HG02678 (cell line): ENCODE results near the gene MEIOSIN.
A peak's percentile ranks its signal among the peaks of the same experiment; 100 is the strongest.
"Not testable (repeated sequence)": the region's sequence is repeated elsewhere in the genome, so short reads cannot be mapped to it uniquely, and the experiment has no call there.

Experiments used
- ATAC-seq: cut with Tn5 transposase; IDR thresholded peaks from one replicate; pipeline ENCODE4 v1.9.1; 2021; ENCODE audit warnings: mild to moderate bottlenecking, moderate library complexity; ENCODE audit not compliant: unreplicated experiment

The MEIOSIN gene

GRCh38 chr19:45717131-45717982, 15.9 kb upstream of the MEIOSIN start:
- ATAC-seq = peak; percentile 93

- ATAC-seq = no peak
Observed at GRCh38 chr19:45717983-45718650, 15.1 kb upstream of the MEIOSIN start.

GRCh38 chr19:45720065-45720464, 13.2 kb upstream of the MEIOSIN start:
- not testable (repeated sequence) for ATAC-seq

GRCh38 chr19:45728683-45729082, 4.6 kb upstream of the MEIOSIN start:
- ATAC-seq = not testable (repeated sequence)

GRCh38 chr19:45729800-45730290, 3.4 kb upstream of the MEIOSIN start:
- no peak for ATAC-seq

- peak; percentile 91 for ATAC-seq
Observed at GRCh38 chr19:45730368-45731288, 2.6 kb upstream of the MEIOSIN start, which contains the start of gene FBXO46. Gene FBXO46, minus strand, starts transcription at chr19:45730896. Its CDS starts 17,401 bp downstream, at chr19:45713495.

GRCh38 chr19:45739498-45740439, 6.5 kb downstream of the MEIOSIN start:
- ATAC-seq = no peak

- ATAC-seq = no peak
Observed at GRCh38 chr19:45742969-45743368, 9.7 kb downstream of the MEIOSIN start.

GRCh38 chr19:45745606-45746005, 12.4 kb downstream of the MEIOSIN start:
- ATAC-seq = no peak

GRCh38 chr19:45746866-45747265, 13.6 kb downstream of the MEIOSIN start:
- no peak for ATAC-seq

GRCh38 chr19:45747513-45747912, 14.3 kb downstream of the MEIOSIN start:
- ATAC-seq = no peak

GRCh38 chr19:45751483-45751882, 18.2 kb downstream of the MEIOSIN start:
- ATAC-seq = not testable (repeated sequence)

GRCh38 chr19:45752639-45753038, 19.4 kb downstream of the MEIOSIN start:
- no peak for ATAC-seq

- no peak for ATAC-seq
Observed at GRCh38 chr19:45753548-45753947, 20.3 kb downstream of the MEIOSIN start.

GRCh38 chr19:45754323-45754722, 21.1 kb downstream of the MEIOSIN start:
- ATAC-seq = no peak

GRCh38 chr19:45757695-45758094, 24.5 kb downstream of the MEIOSIN start:
- ATAC-seq = no peak

GRCh38 chr19:45758921-45759320, 25.7 kb downstream of the MEIOSIN start:
- no peak for ATAC-seq

- ATAC-seq = no peak
Observed at GRCh38 chr19:45761714-45762113, 28.5 kb downstream of the MEIOSIN start.

- ATAC-seq = no peak
Observed at GRCh38 chr19:45762870-45763631, 29.8 kb downstream of the MEIOSIN start.
